ENCODE measurements around the gene PTCD2.

DNA sequence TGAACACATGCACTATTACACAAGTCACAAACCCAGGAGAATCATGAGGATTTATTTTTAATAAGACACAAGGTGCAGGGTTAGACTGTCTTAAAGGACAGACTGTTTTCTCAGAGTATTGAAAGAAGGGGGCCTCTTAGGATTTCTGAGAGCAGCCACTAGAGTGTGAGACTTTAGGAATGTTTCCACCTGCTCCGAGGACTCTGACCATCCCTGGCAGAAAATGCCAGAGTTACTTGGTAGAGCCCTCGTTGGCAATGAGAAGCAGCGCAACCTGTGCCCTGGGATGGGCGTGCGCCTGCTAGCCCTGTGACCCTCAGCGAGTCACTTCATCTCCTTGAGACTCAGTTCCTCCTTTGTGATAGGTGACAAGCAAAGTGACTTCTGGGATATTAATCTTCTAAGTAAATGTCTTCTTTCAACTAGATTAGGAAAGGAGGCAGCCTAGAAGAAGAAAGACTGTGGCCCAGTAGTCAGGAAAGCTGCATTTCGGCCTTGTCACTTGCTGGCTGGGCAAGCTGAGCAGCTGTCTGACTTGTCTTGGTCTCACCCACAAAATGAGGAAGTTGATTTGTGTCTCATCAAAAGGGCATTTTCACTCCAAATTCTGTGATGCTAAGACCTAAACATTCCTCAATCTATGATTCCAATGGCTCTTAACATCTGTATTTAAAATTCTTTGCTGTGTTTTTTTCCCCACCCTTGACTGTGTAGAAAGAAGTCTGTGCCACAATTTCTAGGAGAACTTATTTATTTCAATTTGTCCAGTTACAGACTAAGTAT, 60.5 kb downstream of the PTCD2 start:
- TF ChIP-seq POLR2A (IDR thresholded peaks at IDR 0.05; ENCODE audit: control extremely low read depth in 1 of 2, low read depth in 2 of 2, low read length in 2 of 2) (no peak), KDM5A (IDR thresholded peaks at IDR 0.05; ENCODE audit: low read length) (no peak), POLR2AphosphoS5 (IDR thresholded peaks at IDR 0.05; ENCODE audit: low read depth, low read length) (no peak), EP300 (IDR thresholded peaks at IDR 0.05; ENCODE audit: borderline replicate concordance in 1 of 2, low read depth in 2 of 2, low read length in 2 of 2) (no peak), RXRA (IDR thresholded peaks at IDR 0.05; ENCODE audit: insufficient read depth, low read depth, low read length) (no peak), CBX5 (IDR thresholded peaks at IDR 0.05; ENCODE audit: low read depth, low read length) (no peak)
- TF ChIP-seq, protein P1, sequence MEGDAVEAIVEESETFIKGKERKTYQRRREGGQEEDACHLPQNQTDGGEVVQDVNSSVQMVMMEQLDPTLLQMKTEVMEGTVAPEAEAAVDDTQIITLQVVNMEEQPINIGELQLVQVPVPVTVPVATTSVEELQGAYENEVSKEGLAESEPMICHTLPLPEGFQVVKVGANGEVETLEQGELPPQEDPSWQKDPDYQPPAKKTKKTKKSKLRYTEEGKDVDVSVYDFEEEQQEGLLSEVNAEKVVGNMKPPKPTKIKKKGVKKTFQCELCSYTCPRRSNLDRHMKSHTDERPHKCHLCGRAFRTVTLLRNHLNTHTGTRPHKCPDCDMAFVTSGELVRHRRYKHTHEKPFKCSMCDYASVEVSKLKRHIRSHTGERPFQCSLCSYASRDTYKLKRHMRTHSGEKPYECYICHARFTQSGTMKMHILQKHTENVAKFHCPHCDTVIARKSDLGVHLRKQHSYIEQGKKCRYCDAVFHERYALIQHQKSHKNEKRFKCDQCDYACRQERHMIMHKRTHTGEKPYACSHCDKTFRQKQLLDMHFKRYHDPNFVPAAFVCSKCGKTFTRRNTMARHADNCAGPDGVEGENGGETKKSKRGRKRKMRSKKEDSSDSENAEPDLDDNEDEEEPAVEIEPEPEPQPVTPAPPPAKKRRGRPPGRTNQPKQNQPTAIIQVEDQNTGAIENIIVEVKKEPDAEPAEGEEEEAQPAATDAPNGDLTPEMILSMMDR (IDR thresholded peaks at IDR 0.05; ENCODE audit: control extremely low read depth in 1 of 3, insufficient read depth in 1 of 3, low read depth in 1 of 3, low read length in 3 of 3): no peak

All from H1 (cell line).